ENCODE data around the gene ZBTB3. TPM values are rescaled to one million over a fixed set of nuclear protein-coding genes. Genes with fewer than 3 reads are reported as not detected.
"Not testable (repeated sequence)": the region's sequence is repeated elsewhere in the genome, so short reads cannot be mapped to it uniquely, and the experiment has no call there.

ZBTB3 gene
- total RNA-seq, 3 donors from 2014 or later (not counting 1 experiment from before 2014, with no cell fraction given) = 5.4 to 9.6 (median 8.8) TPM

DNA sequence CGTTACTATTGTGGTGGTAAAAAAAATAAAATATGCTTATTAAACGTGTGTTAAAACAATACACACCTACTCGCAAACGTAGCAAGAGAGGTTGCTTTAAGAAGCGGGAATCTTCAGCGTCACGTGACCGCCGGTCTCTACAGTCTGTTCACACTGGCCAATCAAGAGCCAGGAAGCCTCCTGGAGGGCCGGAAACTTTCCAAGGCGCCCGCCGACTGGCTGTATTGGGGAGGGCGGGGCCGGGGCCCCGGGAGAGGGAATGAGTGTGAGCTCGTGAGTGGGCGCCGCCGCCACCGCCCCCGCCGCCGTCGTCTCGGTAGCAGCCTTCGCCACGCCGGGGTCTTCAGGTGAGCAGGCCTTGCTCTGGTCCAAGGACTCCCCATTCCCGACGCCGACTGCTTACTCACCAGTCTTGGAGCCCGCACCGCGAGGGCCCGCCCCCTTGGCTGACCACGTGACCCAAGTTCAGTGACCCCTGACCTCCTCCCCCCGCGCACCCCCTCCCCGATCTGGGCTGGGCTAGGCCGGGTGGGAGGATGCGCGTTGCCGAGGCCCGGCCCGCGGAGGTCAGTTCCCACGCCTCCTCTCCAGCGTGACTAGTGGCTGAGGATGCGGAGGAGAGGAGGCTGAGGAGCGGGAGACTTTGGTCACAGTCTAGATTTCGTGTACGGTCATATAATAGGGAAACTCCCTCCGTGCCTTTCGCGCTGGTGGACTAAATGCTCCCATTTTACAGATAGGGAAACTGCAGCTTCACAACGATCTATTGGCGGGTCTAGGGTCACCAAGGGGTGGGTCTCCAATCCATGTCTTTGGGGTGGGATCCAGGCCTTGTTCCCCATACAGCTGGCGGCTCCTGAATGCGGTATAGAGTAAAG, 17.4 kb upstream of the ZBTB3 start, which contains the start of gene TAF6L:
TSS of gene TAF6L (plus strand) at position 253 of the 878 bp plus-strand sequence. CDS start 4,388 bp downstream, outside the sequence.
- intact Hi-C loops (cut with micrococcal nuclease) = loop anchor here (1.0 kb wide), 2 partner anchors 10 to 15 kb away; partner anchors contain the start of gene POLR2G
- under 1% methylated on average over 56 of the region's 60 CpGs for WGBS (ENCODE audit: insufficient coverage)
- Mint-ChIP-seq H3K27ac (peak within 1 kb of the TSS; percentile 93 to 99), H3K4me1 (peaks cover 17 to 25% of the 10 kb centered on the region in 2 donors), H3K36me3 (no peaks in the 10 kb centered on the region), H3K27me3 (ENCODE audit: low read depth in 2 of 2) (no peaks in the 10 kb centered on the region), H3K4me3 (peak within 1 kb of the TSS; percentile 93), H3K9me3 (no peaks in the 10 kb centered on the region)
- peak within 1 kb of the TSS; percentile 80 for H3K27ac ChIP-seq (ENCODE audit: low read length)
- TF ChIP-seq, protein P1, sequence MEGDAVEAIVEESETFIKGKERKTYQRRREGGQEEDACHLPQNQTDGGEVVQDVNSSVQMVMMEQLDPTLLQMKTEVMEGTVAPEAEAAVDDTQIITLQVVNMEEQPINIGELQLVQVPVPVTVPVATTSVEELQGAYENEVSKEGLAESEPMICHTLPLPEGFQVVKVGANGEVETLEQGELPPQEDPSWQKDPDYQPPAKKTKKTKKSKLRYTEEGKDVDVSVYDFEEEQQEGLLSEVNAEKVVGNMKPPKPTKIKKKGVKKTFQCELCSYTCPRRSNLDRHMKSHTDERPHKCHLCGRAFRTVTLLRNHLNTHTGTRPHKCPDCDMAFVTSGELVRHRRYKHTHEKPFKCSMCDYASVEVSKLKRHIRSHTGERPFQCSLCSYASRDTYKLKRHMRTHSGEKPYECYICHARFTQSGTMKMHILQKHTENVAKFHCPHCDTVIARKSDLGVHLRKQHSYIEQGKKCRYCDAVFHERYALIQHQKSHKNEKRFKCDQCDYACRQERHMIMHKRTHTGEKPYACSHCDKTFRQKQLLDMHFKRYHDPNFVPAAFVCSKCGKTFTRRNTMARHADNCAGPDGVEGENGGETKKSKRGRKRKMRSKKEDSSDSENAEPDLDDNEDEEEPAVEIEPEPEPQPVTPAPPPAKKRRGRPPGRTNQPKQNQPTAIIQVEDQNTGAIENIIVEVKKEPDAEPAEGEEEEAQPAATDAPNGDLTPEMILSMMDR (IDR thresholded peaks at IDR 0.05) = no peak
- peaks cover 22% of the 10 kb centered on the region for H3K36me3 ChIP-seq (ENCODE audit: control insufficient read depth, insufficient read depth, low read length)
- no peaks in the 10 kb centered on the region for H3K9me3 ChIP-seq (ENCODE audit: control insufficient read depth, insufficient read depth, low read length)
- no peaks in the 10 kb centered on the region for H3K27me3 ChIP-seq (ENCODE audit: control insufficient read depth, insufficient read depth, low read length)
- peak within 1 kb of the TSS; percentile 70 for H3K4me3 ChIP-seq (ENCODE audit: low read length)
- DNase-seq (peak; percentile 89 to 92), ATAC-seq (peak; percentile 87 to 95 (median 89))
- peaks cover 25% of the 10 kb centered on the region for H3K4me1 ChIP-seq (ENCODE audit: control insufficient read depth, insufficient read depth, low read length)

DNA sequence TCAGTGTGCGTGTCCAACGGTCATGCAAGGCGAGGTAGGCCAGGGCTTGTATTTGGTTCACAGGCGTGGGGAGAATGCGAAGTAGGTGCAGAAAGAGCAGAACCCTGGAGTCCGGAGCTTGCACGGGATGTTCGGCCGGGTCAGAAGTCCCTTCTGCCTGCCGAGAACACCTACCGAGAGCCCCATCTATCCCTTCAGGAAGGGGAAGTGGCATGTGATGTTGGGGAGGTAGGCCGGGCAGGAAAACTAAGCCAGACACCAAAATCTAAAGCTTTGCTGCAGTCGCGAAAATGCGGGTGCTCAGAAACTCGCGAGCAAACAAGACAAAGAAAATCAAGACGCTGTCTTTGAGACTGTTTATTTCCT, 16.8 kb upstream of the ZBTB3 start:
- H3K27me3 Mint-ChIP-seq (ENCODE audit: low read depth in 2 of 2) = no peaks in the 10 kb centered on the region
- peak overlapping the region; percentile 80 for H3K27ac ChIP-seq (ENCODE audit: low read length)
- peak in 1 of 3 donors; percentile 0 for ATAC-seq
- H3K4me1 Mint-ChIP-seq = peaks cover 17 to 25% of the 10 kb centered on the region in 2 donors
- no peak for DNase-seq
- peak overlapping the region; percentile 70 for H3K4me3 ChIP-seq (ENCODE audit: low read length)
- H3K36me3 ChIP-seq (ENCODE audit: control insufficient read depth, insufficient read depth, low read length) = peaks cover 22% of the 10 kb centered on the region
- H3K36me3 Mint-ChIP-seq = no peaks in the 10 kb centered on the region
- H3K4me1 ChIP-seq (ENCODE audit: control insufficient read depth, insufficient read depth, low read length) = peaks cover 25% of the 10 kb centered on the region
- no peaks in the 10 kb centered on the region for H3K27me3 ChIP-seq (ENCODE audit: control insufficient read depth, insufficient read depth, low read length)
- no peaks in the 10 kb centered on the region for H3K9me3 Mint-ChIP-seq
- 2% methylated on average over 18 of the region's 18 CpGs for WGBS (ENCODE audit: insufficient coverage)
- H3K9me3 ChIP-seq (ENCODE audit: control insufficient read depth, insufficient read depth, low read length) = no peaks in the 10 kb centered on the region
- intact Hi-C loops (cut with micrococcal nuclease) = loop anchor here (1.0 kb wide), 2 partner anchors 9 to 16 kb away; partner anchors contain the start of gene POLR2G
- TF ChIP-seq, protein P1 (IDR thresholded peaks at IDR 0.05) = no peak
- peak overlapping the region; percentile 93 to 99 for H3K27ac Mint-ChIP-seq
- H3K4me3 Mint-ChIP-seq = peak overlapping the region; percentile 93

DNA sequence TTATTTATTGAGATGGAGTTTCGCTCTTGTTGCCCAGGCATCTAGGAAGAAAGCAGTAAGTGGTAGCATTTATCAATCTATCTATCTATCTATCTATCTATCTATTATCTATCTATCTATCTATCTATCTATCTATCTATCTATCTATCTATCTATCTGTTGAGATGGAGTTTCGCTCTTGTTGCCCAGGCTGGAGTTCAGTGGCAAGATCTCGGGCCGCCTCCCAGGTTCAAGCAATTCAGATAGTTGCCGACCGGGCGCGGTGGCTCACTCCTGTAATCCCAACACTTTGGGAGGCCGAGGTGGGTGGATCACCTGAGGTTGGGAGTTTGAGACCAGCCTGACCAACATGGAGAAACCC, 6.9 kb upstream of the ZBTB3 start:
- Mint-ChIP-seq H3K4me3 (peak overlapping the region; percentile 95), H3K27ac (peak overlapping the region; percentile 89 to 94), H3K4me1 (peaks cover 14 to 18% of the 10 kb centered on the region in 2 donors)
- H3K36me3 ChIP-seq (ENCODE audit: control insufficient read depth, insufficient read depth, low read length); ATAC-seq; H3K27ac ChIP-seq (ENCODE audit: low read length); H3K27me3 Mint-ChIP-seq (ENCODE audit: low read depth in 2 of 2); H3K27me3 ChIP-seq (ENCODE audit: control insufficient read depth, insufficient read depth, low read length); H3K9me3 Mint-ChIP-seq; H3K9me3 ChIP-seq (ENCODE audit: control insufficient read depth, insufficient read depth, low read length); DNase-seq; H3K36me3 Mint-ChIP-seq: not testable (repeated sequence)
- intact Hi-C loops (cut with micrococcal nuclease) = loop anchor here (1.0 kb wide), 3 partner anchors 8 to 33 kb away; partner anchors contain the start of genes TAF6L and TTC9C
- H3K4me3 ChIP-seq (ENCODE audit: low read length) = peak overlapping the region; percentile 85
- 28% methylated on average over 8 of the region's 9 CpGs for WGBS (ENCODE audit: insufficient coverage)
- H3K4me1 ChIP-seq (ENCODE audit: control insufficient read depth, insufficient read depth, low read length) = peaks cover 19% of the 10 kb centered on the region

All from natural killer cell (primary cell).